ENCODE results near the gene CNTN1.

The CNTN1 gene

DNA sequence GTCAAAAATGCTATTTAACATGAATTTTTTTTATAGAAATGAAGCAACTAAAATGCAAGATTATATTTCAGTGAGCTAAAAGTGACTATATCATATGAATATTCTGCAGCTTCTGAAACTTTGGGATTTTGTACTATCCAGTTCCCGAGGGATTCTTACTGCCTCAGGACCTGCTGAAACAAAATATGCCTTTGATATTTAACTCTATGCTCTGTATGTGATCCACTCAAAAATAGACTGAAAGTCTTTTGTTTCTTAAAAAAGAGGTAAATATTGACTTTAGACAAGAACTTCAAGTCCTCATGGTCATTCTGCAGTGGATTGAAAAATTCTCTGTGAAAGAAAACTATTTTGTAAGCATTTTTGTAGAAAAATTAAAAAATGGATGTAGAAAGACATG lies 22.4 kb downstream of the CNTN1 start:
- Histone ChIP-seq H3K9me3 (ENCODE audit: control insufficient read depth, insufficient read depth, low read depth, low read length) (no peaks in the 10 kb centered on the region), H3K36me3 (ENCODE audit: control insufficient read depth in 2 of 2, insufficient read depth in 1 of 2, low read length in 2 of 2) (no peaks in the 10 kb centered on the region), H3K27ac (ENCODE audit: extremely low read depth, low read depth, low read length) (no peak overlapping the region), H3K4me1 (ENCODE audit: control insufficient read depth, insufficient read depth, low read length) (no peaks in the 10 kb centered on the region), H3K4me3 (ENCODE audit: low read depth, low read length) (no peak overlapping the region)
- POLR2A ChIA-PET = no interaction called here
- CTCF ChIA-PET = no interaction called here
- TF ChIP-seq TCF7L2 (IDR thresholded peaks at IDR 0.05; ENCODE audit: borderline replicate concordance, low read depth, low read length) (no peak), ZNF169 (tag by site-specific recombination; IDR thresholded peaks at IDR 0.05) (no peak), ZNF174 (tag by site-specific recombination; IDR thresholded peaks at IDR 0.05) (no peak), ZNF530 (tag by site-specific recombination; IDR thresholded peaks at IDR 0.05; ENCODE audit: low read depth) (no peak)
- TF ChIP-seq, protein P1, sequence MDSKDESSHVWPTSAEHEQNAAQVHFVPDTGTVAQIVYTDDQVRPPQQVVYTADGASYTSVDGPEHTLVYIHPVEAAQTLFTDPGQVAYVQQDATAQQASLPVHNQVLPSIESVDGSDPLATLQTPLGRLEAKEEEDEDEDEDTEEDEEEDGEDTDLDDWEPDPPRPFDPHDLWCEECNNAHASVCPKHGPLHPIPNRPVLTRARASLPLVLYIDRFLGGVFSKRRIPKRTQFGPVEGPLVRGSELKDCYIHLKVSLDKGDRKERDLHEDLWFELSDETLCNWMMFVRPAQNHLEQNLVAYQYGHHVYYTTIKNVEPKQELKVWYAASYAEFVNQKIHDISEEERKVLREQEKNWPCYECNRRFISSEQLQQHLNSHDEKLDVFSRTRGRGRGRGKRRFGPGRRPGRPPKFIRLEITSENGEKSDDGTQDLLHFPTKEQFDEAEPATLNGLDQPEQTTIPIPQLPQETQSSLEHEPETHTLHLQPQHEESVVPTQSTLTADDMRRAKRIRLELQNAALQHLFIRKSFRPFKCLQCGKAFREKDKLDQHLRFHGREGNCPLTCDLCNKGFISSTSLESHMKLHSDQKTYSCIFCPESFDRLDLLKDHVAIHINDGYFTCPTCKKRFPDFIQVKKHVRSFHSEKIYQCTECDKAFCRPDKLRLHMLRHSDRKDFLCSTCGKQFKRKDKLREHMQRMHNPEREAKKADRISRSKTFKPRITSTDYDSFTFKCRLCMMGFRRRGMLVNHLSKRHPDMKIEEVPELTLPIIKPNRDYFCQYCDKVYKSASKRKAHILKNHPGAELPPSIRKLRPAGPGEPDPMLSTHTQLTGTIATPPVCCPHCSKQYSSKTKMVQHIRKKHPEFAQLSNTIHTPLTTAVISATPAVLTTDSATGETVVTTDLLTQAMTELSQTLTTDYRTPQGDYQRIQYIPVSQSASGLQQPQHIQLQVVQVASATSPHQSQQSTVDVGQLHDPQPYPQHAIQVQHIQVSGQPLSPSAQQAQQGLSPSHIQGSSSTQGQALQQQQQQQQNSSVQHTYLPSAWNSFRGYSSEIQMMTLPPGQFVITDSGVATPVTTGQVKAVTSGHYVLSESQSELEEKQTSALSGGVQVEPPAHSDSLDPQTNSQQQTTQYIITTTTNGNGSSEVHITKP (tag by site-specific recombination; IDR thresholded peaks at IDR 0.05) = no peak

DNA sequence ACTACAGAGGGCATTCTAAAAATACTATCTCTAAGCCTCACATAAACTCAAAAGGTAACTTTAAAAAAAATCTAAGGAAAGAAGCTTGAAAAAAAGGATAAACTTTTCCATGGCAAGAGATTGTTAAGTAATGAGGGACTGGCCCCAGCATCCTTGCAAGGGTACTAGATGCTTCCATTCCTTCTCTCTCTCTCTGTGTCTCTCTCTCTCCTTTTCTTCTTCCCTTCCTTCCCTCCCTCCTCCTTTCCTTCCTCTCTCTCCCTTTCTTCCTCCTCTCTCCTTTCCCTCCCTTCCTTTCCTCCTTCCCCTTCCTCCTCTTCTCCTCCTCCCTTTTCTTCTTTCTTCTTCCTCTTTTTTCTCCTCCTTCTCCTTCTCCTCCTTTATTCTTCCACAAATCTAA lies 23.8 kb downstream of the CNTN1 start:
- Histone ChIP-seq H3K36me3 (ENCODE audit: control insufficient read depth in 2 of 2, insufficient read depth in 1 of 2, low read length in 2 of 2) (no peaks in the 10 kb centered on the region), H3K9me3 (ENCODE audit: control insufficient read depth, insufficient read depth, low read depth, low read length) (no peaks in the 10 kb centered on the region), H3K4me3 (ENCODE audit: low read depth, low read length) (no peak overlapping the region), H3K4me1 (ENCODE audit: control insufficient read depth, insufficient read depth, low read length) (no peaks in the 10 kb centered on the region), H3K27ac (ENCODE audit: extremely low read depth, low read depth, low read length) (no peak overlapping the region)
- ChIA-PET POLR2A (no interaction called here), CTCF (interaction anchor here (0.7 kb wide), 1 partner anchor 527 kb away, joined by 3 read pairs; no protein-coding TSS in a partner anchor)
- no peak for TF ChIP-seq ZNF473 (tag by site-specific recombination; IDR thresholded peaks at IDR 0.05)
- TF ChIP-seq ZNF366 (tag by site-specific recombination; conservative IDR thresholded peaks at IDR 0.05) = peak; percentile 49; the same call in 1 of the 2 replicates
- peak; percentile 51 for TF ChIP-seq PRDM1 (tag by site-specific recombination; IDR thresholded peaks at IDR 0.05)

DNA sequence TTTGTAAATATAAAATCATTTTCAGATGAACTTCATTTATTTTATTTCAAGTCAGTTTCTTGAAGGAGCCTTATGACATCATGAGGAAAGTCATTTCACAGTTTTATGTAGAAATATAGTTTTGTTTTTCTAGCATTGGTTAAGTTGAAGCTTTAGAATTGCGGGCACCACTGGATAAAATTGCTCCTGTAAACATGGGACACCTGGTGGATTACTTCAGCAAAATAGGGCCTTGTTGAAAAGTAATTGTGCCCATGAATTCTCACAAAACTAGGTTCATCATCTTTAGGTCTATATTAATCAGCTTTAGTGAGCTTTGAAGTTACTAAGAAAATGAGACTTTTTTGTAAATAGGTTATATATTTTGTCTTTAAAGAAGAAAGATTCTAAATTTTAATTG lies 25.3 kb downstream of the CNTN1 start:
- ChIA-PET POLR2A (no interaction called here), CTCF (no interaction called here)
- H3K27ac ChIP-seq (ENCODE audit: extremely low read depth, low read depth, low read length) = no peak overlapping the region

More for the DNA sequence above, 25.3 kb downstream of the CNTN1 start:
- TF ChIP-seq ZNF202 (tag by site-specific recombination; IDR thresholded peaks at IDR 0.05; ENCODE audit: borderline replicate concordance) (no peak), ZNF112 (tag by site-specific recombination; IDR thresholded peaks at IDR 0.05) (no peak), KLF8 (tag by site-specific recombination; IDR thresholded peaks at IDR 0.05) (no peak), KLF7 (tag by site-specific recombination; IDR thresholded peaks at IDR 0.05; ENCODE audit: borderline replicate concordance) (no peak), TRIM28 (IDR thresholded peaks at IDR 0.05; ENCODE audit: borderline replicate concordance, low read length) (no peak), ZNF677 (tag by site-specific recombination; IDR thresholded peaks at IDR 0.05) (no peak), ZNF623 (tag by site-specific recombination; IDR thresholded peaks at IDR 0.05) (no peak)
- TF ChIP-seq, protein P2, sequence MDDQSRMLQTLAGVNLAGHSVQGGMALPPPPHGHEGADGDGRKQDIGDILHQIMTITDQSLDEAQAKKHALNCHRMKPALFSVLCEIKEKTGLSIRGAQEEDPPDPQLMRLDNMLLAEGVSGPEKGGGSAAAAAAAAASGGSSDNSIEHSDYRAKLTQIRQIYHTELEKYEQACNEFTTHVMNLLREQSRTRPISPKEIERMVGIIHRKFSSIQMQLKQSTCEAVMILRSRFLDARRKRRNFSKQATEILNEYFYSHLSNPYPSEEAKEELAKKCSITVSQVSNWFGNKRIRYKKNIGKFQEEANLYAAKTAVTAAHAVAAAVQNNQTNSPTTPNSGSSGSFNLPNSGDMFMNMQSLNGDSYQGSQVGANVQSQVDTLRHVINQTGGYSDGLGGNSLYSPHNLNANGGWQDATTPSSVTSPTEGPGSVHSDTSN (CRISPR knock-in tag; IDR thresholded peaks at IDR 0.05) = no peak
- TF ChIP-seq, protein P3, sequence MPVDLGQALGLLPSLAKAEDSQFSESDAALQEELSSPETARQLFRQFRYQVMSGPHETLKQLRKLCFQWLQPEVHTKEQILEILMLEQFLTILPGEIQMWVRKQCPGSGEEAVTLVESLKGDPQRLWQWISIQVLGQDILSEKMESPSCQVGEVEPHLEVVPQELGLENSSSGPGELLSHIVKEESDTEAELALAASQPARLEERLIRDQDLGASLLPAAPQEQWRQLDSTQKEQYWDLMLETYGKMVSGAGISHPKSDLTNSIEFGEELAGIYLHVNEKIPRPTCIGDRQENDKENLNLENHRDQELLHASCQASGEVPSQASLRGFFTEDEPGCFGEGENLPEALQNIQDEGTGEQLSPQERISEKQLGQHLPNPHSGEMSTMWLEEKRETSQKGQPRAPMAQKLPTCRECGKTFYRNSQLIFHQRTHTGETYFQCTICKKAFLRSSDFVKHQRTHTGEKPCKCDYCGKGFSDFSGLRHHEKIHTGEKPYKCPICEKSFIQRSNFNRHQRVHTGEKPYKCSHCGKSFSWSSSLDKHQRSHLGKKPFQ (tag by site-specific recombination; IDR thresholded peaks at IDR 0.05) = no peak
- TF ChIP-seq, protein P4, sequence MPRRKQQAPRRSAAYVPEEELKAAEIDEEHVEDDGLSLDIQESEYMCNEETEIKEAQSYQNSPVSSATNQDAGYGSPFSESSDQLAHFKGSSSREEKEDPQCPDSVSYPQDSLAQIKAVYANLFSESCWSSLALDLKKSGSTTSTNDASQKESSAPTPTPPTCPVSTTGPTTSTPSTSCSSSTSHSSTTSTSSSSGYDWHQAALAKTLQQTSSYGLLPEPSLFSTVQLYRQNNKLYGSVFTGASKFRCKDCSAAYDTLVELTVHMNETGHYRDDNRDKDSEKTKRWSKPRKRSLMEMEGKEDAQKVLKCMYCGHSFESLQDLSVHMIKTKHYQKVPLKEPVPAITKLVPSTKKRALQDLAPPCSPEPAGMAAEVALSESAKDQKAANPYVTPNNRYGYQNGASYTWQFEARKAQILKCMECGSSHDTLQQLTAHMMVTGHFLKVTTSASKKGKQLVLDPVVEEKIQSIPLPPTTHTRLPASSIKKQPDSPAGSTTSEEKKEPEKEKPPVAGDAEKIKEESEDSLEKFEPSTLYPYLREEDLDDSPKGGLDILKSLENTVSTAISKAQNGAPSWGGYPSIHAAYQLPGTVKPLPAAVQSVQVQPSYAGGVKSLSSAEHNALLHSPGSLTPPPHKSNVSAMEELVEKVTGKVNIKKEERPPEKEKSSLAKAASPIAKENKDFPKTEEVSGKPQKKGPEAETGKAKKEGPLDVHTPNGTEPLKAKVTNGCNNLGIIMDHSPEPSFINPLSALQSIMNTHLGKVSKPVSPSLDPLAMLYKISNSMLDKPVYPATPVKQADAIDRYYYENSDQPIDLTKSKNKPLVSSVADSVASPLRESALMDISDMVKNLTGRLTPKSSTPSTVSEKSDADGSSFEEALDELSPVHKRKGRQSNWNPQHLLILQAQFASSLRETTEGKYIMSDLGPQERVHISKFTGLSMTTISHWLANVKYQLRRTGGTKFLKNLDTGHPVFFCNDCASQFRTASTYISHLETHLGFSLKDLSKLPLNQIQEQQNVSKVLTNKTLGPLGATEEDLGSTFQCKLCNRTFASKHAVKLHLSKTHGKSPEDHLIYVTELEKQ (tag by site-specific recombination; IDR thresholded peaks at IDR 0.05; ENCODE audit: borderline replicate concordance) = no peak
- no peak overlapping the region for H3K4me3 ChIP-seq (ENCODE audit: low read depth, low read length)
- no peaks in the 10 kb centered on the region for H3K9me3 ChIP-seq (ENCODE audit: control insufficient read depth, insufficient read depth, low read depth, low read length)
- H3K4me1 ChIP-seq (ENCODE audit: control insufficient read depth, insufficient read depth, low read length) = no peaks in the 10 kb centered on the region
- no peaks in the 10 kb centered on the region for H3K36me3 ChIP-seq (ENCODE audit: control insufficient read depth in 2 of 2, insufficient read depth in 1 of 2, low read length in 2 of 2)

All from HEK293 (cell line).